ENCODE results near the gene LRRC49. TPM values are rescaled to one million over a fixed set of nuclear protein-coding genes. Genes with fewer than 3 reads are reported as not detected.

Gene LRRC49
- total RNA-seq, 2 experiments from 2014 or later: not detected

- Mint-ChIP-seq H3K36me3 (ENCODE audit: low read depth) (no peaks in the 10 kb centered on the region), H3K4me3 (no peak overlapping the region), H3K4me1 (ENCODE audit: low read depth) (no peaks in the 10 kb centered on the region), H3K27ac (no peak overlapping the region), H3K9me3 (ENCODE audit: insufficient read depth) (no peaks in the 10 kb centered on the region), H3K27me3 (ENCODE audit: low read depth) (no peaks in the 10 kb centered on the region)
- no peak for DNase-seq
- ChIA-PET CTCF (no interaction called here), POLR2A (no interaction called here)
- no peak for ATAC-seq
Measured at GRCh38 chr15:71093054-71094024, 200.7 kb downstream of the LRRC49 start.

- CTCF ChIA-PET: no interaction called here
- Mint-ChIP-seq H3K36me3 (ENCODE audit: low read depth) (no peaks in the 10 kb centered on the region), H3K27ac (no peak overlapping the region), H3K27me3 (ENCODE audit: low read depth) (no peaks in the 10 kb centered on the region), H3K4me1 (ENCODE audit: low read depth) (no peaks in the 10 kb centered on the region), H3K4me3 (no peak overlapping the region), H3K9me3 (ENCODE audit: insufficient read depth) (no peaks in the 10 kb centered on the region)
- ATAC-seq: no peak
- POLR2A ChIA-PET: no interaction called here
- no peak for DNase-seq
Measured at GRCh38 chr15:71094137-71094536, 201.5 kb downstream of the LRRC49 start.

- Mint-ChIP-seq H3K27me3 (ENCODE audit: low read depth) (no peaks in the 10 kb centered on the region), H3K36me3 (ENCODE audit: low read depth) (no peaks in the 10 kb centered on the region), H3K27ac (no peak overlapping the region), H3K4me1 (ENCODE audit: low read depth) (no peaks in the 10 kb centered on the region), H3K4me3 (no peak overlapping the region), H3K9me3 (ENCODE audit: insufficient read depth) (no peaks in the 10 kb centered on the region)
- DNase-seq: no peak
- CTCF ChIA-PET: no interaction called here
- POLR2A ChIA-PET: no interaction called here
- ATAC-seq: no peak
Measured at GRCh38 chr15:71096676-71097075, 204.1 kb downstream of the LRRC49 start.

- Mint-ChIP-seq H3K4me3 (no peak overlapping the region), H3K9me3 (ENCODE audit: insufficient read depth) (no peaks in the 10 kb centered on the region), H3K27me3 (ENCODE audit: low read depth) (no peaks in the 10 kb centered on the region), H3K36me3 (ENCODE audit: low read depth) (no peaks in the 10 kb centered on the region), H3K27ac (no peak overlapping the region), H3K4me1 (ENCODE audit: low read depth) (no peaks in the 10 kb centered on the region)
- POLR2A ChIA-PET: no interaction called here
- DNase-seq (no peak), ATAC-seq (no peak)
- CTCF ChIA-PET: no interaction called here
Measured at GRCh38 chr15:71097890-71098289, 205.3 kb downstream of the LRRC49 start.

GRCh38 chr15:71098920-71099319, 206.3 kb downstream of the LRRC49 start:
- H3K36me3 Mint-ChIP-seq (ENCODE audit: low read depth): no peaks in the 10 kb centered on the region
- ChIA-PET POLR2A (no interaction called here), CTCF (no interaction called here)
- no peaks in the 10 kb centered on the region for H3K4me1 Mint-ChIP-seq (ENCODE audit: low read depth)
- no peak for ATAC-seq
- DNase-seq: no peak
- H3K27ac Mint-ChIP-seq: no peak overlapping the region
- H3K27me3 Mint-ChIP-seq (ENCODE audit: low read depth): no peaks in the 10 kb centered on the region
- H3K4me3 Mint-ChIP-seq: no peak overlapping the region
- H3K9me3 Mint-ChIP-seq (ENCODE audit: insufficient read depth): no peaks in the 10 kb centered on the region

Other genes starting within 250 kb of the LRRC49 start
- gene UACA, start 129.3 kb upstream of the LRRC49 start, total RNA-seq: 1 to 10 TPM; 2.2 to 3.3 TPM
- gene LARP6, start 38.7 kb upstream of the LRRC49 start, total RNA-seq: not detected
- gene THAP10, start 393 bp upstream of the LRRC49 start, total RNA-seq: not detected
- not detected for gene THSD4, start 222.6 kb downstream of the LRRC49 start, total RNA-seq